Fibroblast of pulmonary artery (primary cell): ENCODE results near the gene LCMT1.

Source experiments
- DNase-seq: peaks from one replicate; pipeline ENCODE4 v3.0.0-alpha.2; 2010; ENCODE audit warnings: low read depth
- H3K4me3 ChIP-seq: replicated peaks from 2 replicates; pipeline ENCODE4 v1.5.1; 2011; ENCODE audit warnings: low read depth, mild to moderate bottlenecking, control low read depth, low read length, moderate library complexity
- CTCF ChIP-seq: IDR thresholded peaks from 2 replicates; pipeline ENCODE4 v1.5.1; 2011; ENCODE audit warnings: mild to moderate bottlenecking, control low read depth, low read length, inconsistent platforms; ENCODE audit errors: missing control alignments

Gene LCMT1

GRCh38 chr16:25083065-25083464, 28.5 kb upstream of the LCMT1 start:
- TF ChIP-seq CTCF: no peak
- H3K4me3 ChIP-seq: no peak overlapping the region
- no peak for DNase-seq

- no peak for DNase-seq
- no peak overlapping the region for H3K4me3 ChIP-seq
- TF ChIP-seq CTCF: no peak
Observed at GRCh38 chr16:25083701-25084100, 27.8 kb upstream of the LCMT1 start.

- no peak for TF ChIP-seq CTCF
- no peak overlapping the region for H3K4me3 ChIP-seq
- no peak for DNase-seq
Observed at GRCh38 chr16:25084797-25085196, 26.7 kb upstream of the LCMT1 start.

GRCh38 chr16:25087761-25088160, 23.8 kb upstream of the LCMT1 start:
- no peak for TF ChIP-seq CTCF
- H3K4me3 ChIP-seq: no peak overlapping the region
- no peak for DNase-seq

- no peak for DNase-seq
- no peak for TF ChIP-seq CTCF
- H3K4me3 ChIP-seq: no peak overlapping the region
Observed at GRCh38 chr16:25089351-25089750, 22.2 kb upstream of the LCMT1 start.

GRCh38 chr16:25092441-25092840, 19.1 kb upstream of the LCMT1 start:
- no peak for DNase-seq
- TF ChIP-seq CTCF: no peak

GRCh38 chr16:25093208-25094061, 18.1 kb upstream of the LCMT1 start:
- no peak for DNase-seq
- TF ChIP-seq CTCF: no peak
- no peak overlapping the region for H3K4me3 ChIP-seq

More at GRCh38 chr16:25092441-25092840, 19.1 kb upstream of the LCMT1 start:
- H3K4me3 ChIP-seq: no peak overlapping the region
